HepG2 (cell line): Measurements from ENCODE around the gene TUT4. TPM values are rescaled to one million over a fixed set of nuclear protein-coding genes. Genes with fewer than 3 reads are reported as not detected.

ENCODE experiments used
- ATAC-seq: fragments of 200-7000 bp; cut with Tn5 transposase; 3 replicates; pipeline ENCODE4 v1.9.1; 2020; ENCODE audit warnings: mild to moderate bottlenecking, moderate library complexity
- BruUV-seq: library from RNA; stranded (reverse); fragments of 400-500 nt; replicated peaks from 2 replicates; lab custom pipeline; 2021; lab: Mats Ljungman, UMichigan
- CTCF ChIA-PET: fragments of 300-600 bp; formaldehyde crosslinking; extraction: SDS; loops from one replicate; lab custom pipeline; 2021; ENCODE audit warnings: low total read pairs, inconsistent platforms, low intra/inter-chr PET ratio; lab: Yijun Ruan, JAX
- POLR2A ChIA-PET: fragments of 350-600 bp; sonication (Branson Sonifier 250); formaldehyde crosslinking; loops from one replicate; lab custom pipeline; 2020; ENCODE audit warnings: antibody characterized with exemption, inconsistent platforms; lab: Yijun Ruan, JAX
- DNase-seq: peaks from one replicate; pipeline ENCODE4 v3.0.0-alpha.2; 2015; ENCODE audit warnings: low spot score
- FAIRE-seq: peaks from 3 replicates; lab custom pipeline; 2011; peaks lifted over from hg19 to GRCh38; lab: Jason Lieb, UNC
- H2AFZ ChIP-seq: one replicate; pipeline ENCODE4 v1.6.1; 2011; ENCODE audit warnings: low read length, inconsistent platforms
- H3K27ac ChIP-seq: fragments of 300-600 bp; 3 replicates; pipeline ENCODE4 v1.8.0; 2011; ENCODE audit warnings: mixed run types, mild to moderate bottlenecking, mixed read lengths, low read length, inconsistent platforms; ENCODE audit not compliant: insufficient read depth; ENCODE audit errors: extremely low read length
- H3K27me3 ChIP-seq, 2 experiments: fragments of 200-600 bp in 1 of 2; 2 replicates in 1 of 2; 3 replicates in 1 of 2; pipeline versions ENCODE4 v1.6.0 to v1.8.0; 2011; ENCODE audit warnings: low read length in 2 of 2, mild to moderate bottlenecking in 2 of 2, moderate library complexity in 2 of 2, inconsistent platforms in 1 of 2; ENCODE audit not compliant: insufficient read depth in 2 of 2, control insufficient read depth in 1 of 2
- H3K36me3 ChIP-seq, 2 experiments: fragments of 200-600 bp in 1 of 2; replicated peaks in 1 of 2; 2 replicates in 1 of 2; 3 replicates in 1 of 2; pipeline versions ENCODE4 v1.5.1 to v1.8.0; 2011; ENCODE audit warnings: low read length in 2 of 2, inconsistent platforms in 1 of 2; ENCODE audit not compliant: insufficient read depth in 2 of 2, control insufficient read depth in 1 of 2
- H3K4me1 ChIP-seq: 2 replicates; pipeline ENCODE4 v1.5.1; 2012; ENCODE audit warnings: low read length, inconsistent platforms; ENCODE audit not compliant: insufficient read depth
- H3K4me2 ChIP-seq: 2 replicates; pipeline ENCODE4 v1.6.0; 2011; ENCODE audit warnings: low read depth, low read length, inconsistent platforms
- H3K4me3 ChIP-seq, 3 experiments: fragments of 200-600 bp in 1 of 3; sonication (generic), shearing (Covaris generic) in 1 of 3; replicated peaks in 1 of 3; 2 replicates each; pipeline ENCODE4 v1.5.1; 2011 to 2016; ENCODE audit warnings: low read length in 3 of 3, inconsistent platforms in 2 of 3, low read depth in 2 of 3, mild to moderate bottlenecking in 2 of 3, control low read depth in 1 of 3, mixed read lengths in 1 of 3; ENCODE audit not compliant: insufficient read depth in 1 of 3
- H3K79me2 ChIP-seq: one replicate; pipeline ENCODE4 v1.6.1; 2011; ENCODE audit warnings: low read length, inconsistent platforms; ENCODE audit not compliant: insufficient read depth
- H3K9ac ChIP-seq: 2 replicates; pipeline ENCODE4 v1.6.0; 2011; ENCODE audit warnings: mild to moderate bottlenecking, low read depth, low read length, inconsistent platforms; ENCODE audit not compliant: insufficient read depth
- H3K9me3 ChIP-seq: 2 replicates; pipeline ENCODE4 v1.5.1; 2012; ENCODE audit warnings: mild to moderate bottlenecking, low read length
- H4K20me1 ChIP-seq: 2 replicates; pipeline ENCODE4 v1.6.0; 2011; ENCODE audit warnings: inconsistent platforms, mild to moderate bottlenecking, low read length, moderate library complexity; ENCODE audit not compliant: insufficient read depth
- DNMT1 ChIP-seq: sonication (generic); formaldehyde crosslinking; IDR thresholded peaks from 2 replicates; pipeline ENCODE4 v1.5.1; 2020; ENCODE audit warnings: mild to moderate bottlenecking, missing genetic modification reagents
- HMG20A ChIP-seq: IDR thresholded peaks from 2 replicates; pipeline ENCODE4 v1.6.1; 2016; ENCODE audit warnings: borderline replicate concordance
- REL ChIP-seq: sonication (generic); formaldehyde crosslinking; conservative IDR thresholded peaks from 2 replicates; pipeline ENCODE4 v1.8.0; 2022; ENCODE audit warnings: mild to moderate bottlenecking, missing genetic modification reagents, moderate library complexity
- U2AF2 ChIP-seq: fragments of 200-400 bp; formaldehyde crosslinking; IDR thresholded peaks from 2 replicates; pipeline ENCODE4 v1.6.1; 2017; ENCODE audit warnings: low read depth, mild to moderate bottlenecking, low read length
- ZBTB46 ChIP-seq: sonication (generic); formaldehyde crosslinking; IDR thresholded peaks from 2 replicates; pipeline ENCODE4 v1.4.0; 2020; ENCODE audit warnings: mild to moderate bottlenecking, missing genetic modification reagents, borderline replicate concordance
- ZFYVE20 ChIP-seq: sonication (generic); formaldehyde crosslinking; IDR thresholded peaks from 2 replicates; pipeline ENCODE4 v1.8.0; 2023; ENCODE audit warnings: low read depth, mild to moderate bottlenecking, moderate library complexity, missing genetic modification reagents, borderline replicate concordance
- ZNF407 ChIP-seq: sonication (generic); formaldehyde crosslinking; IDR thresholded peaks from one replicate; pipeline ENCODE4 v1.5.1; 2020; ENCODE audit warnings: mild to moderate bottlenecking, missing genetic modification reagents; ENCODE audit errors: not compliant biosample characterization
- ZNF577 ChIP-seq: sonication (generic); formaldehyde crosslinking; IDR thresholded peaks from 2 replicates; pipeline ENCODE4 v1.4.0; 2020; ENCODE audit warnings: mild to moderate bottlenecking, low read depth, missing genetic modification reagents, borderline replicate concordance
- ZNF816 ChIP-seq: sonication (generic); formaldehyde crosslinking; IDR thresholded peaks from 2 replicates; pipeline ENCODE4 v1.8.0; 2022; ENCODE audit warnings: missing genetic modification reagents, mild to moderate bottlenecking, borderline replicate concordance
- WGBS: methylation state at CpG from one replicate; pipeline ENCODE4 v1.1.6; 2017; ENCODE audit warnings: low lambda C conversion rate; 5-methylcytosine and 5-hydroxymethylcytosine counted together
- in situ Hi-C: cut with HindIII; loops from 2 replicates; pipeline ENCODE4 v1.10.0; 2017; ENCODE audit warnings: low pct_unique_long_range_greater_than_20kb; ENCODE audit not compliant: extremely low pct_ligation_motif_present
- intact Hi-C: fragments of 100-400 bp; cut with micrococcal nuclease; formaldehyde crosslinking; loops from one replicate; pipeline ENCODE4 v1.10.0; 2022; ENCODE audit not compliant: unreplicated experiment
- polyA plus RNA-seq, 8 experiments: library from polyadenylated mRNA; depleted of rRNA in 3 of 8; stranded (reverse) in 7 of 8; unstranded in 1 of 8; fragments of >200 nt; fragmentation: Illumina TruSeq in 4 of 8; extraction: Trizol in 4 of 8; gene quantifications; 2 replicates each; pipeline versions ENCODE4 v1.2.1 to v1.2.3, GENCODE V29; 2011 to 2016; ENCODE audit warnings: low read depth in 4 of 8, missing spikeins in 1 of 8, mixed read lengths in 1 of 8; ENCODE audit not compliant: insufficient read depth in 1 of 8
- total RNA-seq, 5 experiments: library from RNA; depleted of rRNA; stranded (reverse); fragments of >200 nt; fragmentation: Illumina TruSeq; extraction: Trizol; gene quantifications; 2 replicates each; pipeline ENCODE4 v1.2.3, GENCODE V29; 2016; ENCODE audit warnings: low read depth in 1 of 5
- TF ChIP-seq, protein P1 (sequence below): IDR thresholded peaks from 2 replicates; pipeline ENCODE4 v1.6.1; 2012; ENCODE audit warnings: low read length, improper control_type of control experiment

The TUT4 gene
- total and polyA plus RNA-seq, 2 of the 13 experiments (the other 11 are each of a cell fraction or from before 2014, with no cell fraction given): 44.7 to 53.5 TPM

- Histone ChIP-seq H3K27me3 (no peaks in the 10 kb centered on the region), H3K4me1 (no peaks in the 10 kb centered on the region), H3K9ac (no peak overlapping the region), H2AFZ (no peak overlapping the region), H4K20me1 (no peaks in the 10 kb centered on the region), H3K9me3 (no peaks in the 10 kb centered on the region), H3K27ac (no peak overlapping the region), H3K4me2 (no peak overlapping the region), H3K36me3 (peaks cover 16 to 52% of the 10 kb centered on the region in 2 experiments), H3K4me3 (no peak overlapping the region), H3K79me2 (no peaks in the 10 kb centered on the region)
- intact Hi-C loops (no loop called here), in situ Hi-C loops (no loop called here)
- ATAC-seq (no peak), FAIRE-seq (no peak), DNase-seq (no peak)
- ChIA-PET CTCF (no interaction called here), POLR2A (no interaction called here)
- 100% methylated on average over 1 of the region's 1 CpG for WGBS
- BruUV-seq: no TSS peak
- TF ChIP-seq DNMT1 (CRISPR knock-in tag) (no peak), U2AF2 (no peak), ZFYVE20 (CRISPR knock-in tag) (no peak), ZNF816 (CRISPR knock-in tag) (no peak), REL (CRISPR knock-in tag) (no peak), HMG20A (CRISPR knock-in tag) (no peak), ZNF407 (no peak), ZBTB46 (CRISPR knock-in tag) (no peak), ZNF577 (no peak)
- TF ChIP-seq, protein P1, sequence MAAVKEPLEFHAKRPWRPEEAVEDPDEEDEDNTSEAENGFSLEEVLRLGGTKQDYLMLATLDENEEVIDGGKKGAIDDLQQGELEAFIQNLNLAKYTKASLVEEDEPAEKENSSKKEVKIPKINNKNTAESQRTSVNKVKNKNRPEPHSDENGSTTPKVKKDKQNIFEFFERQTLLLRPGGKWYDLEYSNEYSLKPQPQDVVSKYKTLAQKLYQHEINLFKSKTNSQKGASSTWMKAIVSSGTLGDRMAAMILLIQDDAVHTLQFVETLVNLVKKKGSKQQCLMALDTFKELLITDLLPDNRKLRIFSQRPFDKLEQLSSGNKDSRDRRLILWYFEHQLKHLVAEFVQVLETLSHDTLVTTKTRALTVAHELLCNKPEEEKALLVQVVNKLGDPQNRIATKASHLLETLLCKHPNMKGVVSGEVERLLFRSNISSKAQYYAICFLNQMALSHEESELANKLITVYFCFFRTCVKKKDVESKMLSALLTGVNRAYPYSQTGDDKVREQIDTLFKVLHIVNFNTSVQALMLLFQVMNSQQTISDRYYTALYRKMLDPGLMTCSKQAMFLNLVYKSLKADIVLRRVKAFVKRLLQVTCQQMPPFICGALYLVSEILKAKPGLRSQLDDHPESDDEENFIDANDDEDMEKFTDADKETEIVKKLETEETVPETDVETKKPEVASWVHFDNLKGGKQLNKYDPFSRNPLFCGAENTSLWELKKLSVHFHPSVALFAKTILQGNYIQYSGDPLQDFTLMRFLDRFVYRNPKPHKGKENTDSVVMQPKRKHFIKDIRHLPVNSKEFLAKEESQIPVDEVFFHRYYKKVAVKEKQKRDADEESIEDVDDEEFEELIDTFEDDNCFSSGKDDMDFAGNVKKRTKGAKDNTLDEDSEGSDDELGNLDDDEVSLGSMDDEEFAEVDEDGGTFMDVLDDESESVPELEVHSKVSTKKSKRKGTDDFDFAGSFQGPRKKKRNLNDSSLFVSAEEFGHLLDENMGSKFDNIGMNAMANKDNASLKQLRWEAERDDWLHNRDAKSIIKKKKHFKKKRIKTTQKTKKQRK: no peak
Measured at GRCh38 chr1:52435211-52435610, 117.7 kb downstream of the TUT4 start.
